ENCODE results near the gene MAD2L2.

The MAD2L2 gene

DNA sequence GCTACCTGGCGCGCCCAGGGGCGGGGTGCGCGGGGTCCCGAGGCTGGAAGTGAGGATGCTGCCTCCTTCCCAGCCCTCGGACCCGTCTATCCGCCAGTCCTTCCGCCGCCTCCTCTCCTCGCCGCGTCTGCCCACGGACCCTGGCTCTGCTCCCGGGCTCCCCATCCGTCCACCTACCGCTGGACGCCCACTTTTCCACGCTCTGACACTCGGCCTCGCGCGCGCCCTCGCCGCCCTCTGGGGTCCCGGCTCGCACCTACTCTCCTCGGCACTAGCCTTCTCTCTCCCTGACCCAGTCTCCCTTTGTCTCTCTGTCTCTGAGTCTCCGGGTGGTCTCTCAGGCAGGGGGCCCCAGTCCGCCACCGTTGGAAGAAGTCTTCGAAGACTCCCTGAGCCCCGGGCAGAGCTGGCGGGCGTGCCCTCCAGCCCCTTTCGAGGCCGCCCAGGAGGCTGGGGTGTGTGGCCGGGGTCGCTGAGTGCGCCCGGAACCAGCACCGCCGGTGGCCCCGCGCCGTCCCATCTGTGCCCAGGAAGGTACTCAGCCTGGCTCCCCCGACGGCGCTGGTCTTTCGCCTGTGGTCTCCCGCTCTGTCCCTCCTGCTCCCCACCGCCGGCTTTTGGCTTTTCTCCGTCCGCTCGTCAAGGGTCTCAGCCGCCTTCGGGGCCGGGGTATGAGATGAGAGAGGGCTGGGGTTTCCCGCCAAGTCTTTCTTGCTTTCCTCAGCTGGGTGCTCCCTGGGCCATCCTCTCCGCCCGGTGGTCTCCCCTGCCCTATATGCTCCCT lies 11.2 kb upstream of the MAD2L2 start:
- H3K4me3 ChIP-seq (replicated peaks; ENCODE audit: low read depth, low read length) = no peak overlapping the region
- TF ChIP-seq, protein P1, sequence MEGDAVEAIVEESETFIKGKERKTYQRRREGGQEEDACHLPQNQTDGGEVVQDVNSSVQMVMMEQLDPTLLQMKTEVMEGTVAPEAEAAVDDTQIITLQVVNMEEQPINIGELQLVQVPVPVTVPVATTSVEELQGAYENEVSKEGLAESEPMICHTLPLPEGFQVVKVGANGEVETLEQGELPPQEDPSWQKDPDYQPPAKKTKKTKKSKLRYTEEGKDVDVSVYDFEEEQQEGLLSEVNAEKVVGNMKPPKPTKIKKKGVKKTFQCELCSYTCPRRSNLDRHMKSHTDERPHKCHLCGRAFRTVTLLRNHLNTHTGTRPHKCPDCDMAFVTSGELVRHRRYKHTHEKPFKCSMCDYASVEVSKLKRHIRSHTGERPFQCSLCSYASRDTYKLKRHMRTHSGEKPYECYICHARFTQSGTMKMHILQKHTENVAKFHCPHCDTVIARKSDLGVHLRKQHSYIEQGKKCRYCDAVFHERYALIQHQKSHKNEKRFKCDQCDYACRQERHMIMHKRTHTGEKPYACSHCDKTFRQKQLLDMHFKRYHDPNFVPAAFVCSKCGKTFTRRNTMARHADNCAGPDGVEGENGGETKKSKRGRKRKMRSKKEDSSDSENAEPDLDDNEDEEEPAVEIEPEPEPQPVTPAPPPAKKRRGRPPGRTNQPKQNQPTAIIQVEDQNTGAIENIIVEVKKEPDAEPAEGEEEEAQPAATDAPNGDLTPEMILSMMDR (IDR thresholded peaks at IDR 0.05; ENCODE audit: insufficient read depth, low read length, poor library complexity, severe bottlenecking) = no peak
- H3K36me3 ChIP-seq (ENCODE audit: control insufficient read depth, insufficient read depth, low read length) = no peaks in the 10 kb centered on the region
- DNase-seq (ENCODE audit: extremely low read depth, insufficient read length) = no peak
- H3K27me3 ChIP-seq (replicated peaks; ENCODE audit: control insufficient read depth, insufficient read depth, low read length) = peaks cover 4% of the 10 kb centered on the region

DNA sequence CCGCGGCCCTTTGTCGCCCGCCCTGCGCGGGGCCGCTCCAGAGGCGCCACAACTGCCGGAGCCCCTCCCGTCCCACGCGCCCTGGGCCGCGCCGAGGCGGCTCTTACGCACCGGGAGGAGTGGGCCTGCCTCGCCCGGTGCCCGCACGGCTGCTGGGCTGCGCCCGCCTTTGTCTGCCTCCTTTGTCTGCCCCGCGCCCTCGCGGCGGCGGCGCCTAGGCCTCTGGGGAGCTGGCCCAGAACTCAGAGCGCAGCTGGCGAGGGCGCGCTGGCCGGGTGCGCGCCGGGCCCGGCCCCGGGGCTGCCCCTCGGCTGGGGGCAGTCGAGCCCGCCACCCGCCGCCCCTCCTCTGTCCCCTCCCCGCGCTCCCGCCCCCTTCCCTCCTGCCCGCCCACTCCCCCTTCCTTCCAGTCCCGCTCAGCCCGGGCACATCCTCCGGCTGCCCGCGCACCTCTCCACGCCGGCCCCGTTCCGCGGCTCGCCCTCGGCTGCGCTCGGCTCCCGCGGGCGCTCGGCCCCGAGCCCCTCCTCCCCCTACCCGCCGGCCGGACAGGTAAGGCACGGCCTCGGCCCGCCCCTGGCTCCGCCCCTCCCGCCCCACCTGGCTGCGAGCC lies 10.5 kb upstream of the MAD2L2 start, which contains the start of gene DRAXIN:
DRAXIN (plus strand) TSS at position 409 of the 613 bp plus-strand sequence. CDS start 14,549 bp downstream, outside the sequence.
- DNase-seq (ENCODE audit: extremely low read depth, insufficient read length) = no peak
- Histone ChIP-seq H3K36me3 (ENCODE audit: control insufficient read depth, insufficient read depth, low read length) (no peaks in the 10 kb centered on the region), H3K27me3 (replicated peaks; ENCODE audit: control insufficient read depth, insufficient read depth, low read length) (peaks cover 4% of the 10 kb centered on the region), H3K4me3 (replicated peaks; ENCODE audit: low read depth, low read length) (no peak within 1 kb of the TSS)
- TF ChIP-seq, protein P1 (IDR thresholded peaks at IDR 0.05; ENCODE audit: insufficient read depth, low read length, poor library complexity, severe bottlenecking) = no peak

DNA sequence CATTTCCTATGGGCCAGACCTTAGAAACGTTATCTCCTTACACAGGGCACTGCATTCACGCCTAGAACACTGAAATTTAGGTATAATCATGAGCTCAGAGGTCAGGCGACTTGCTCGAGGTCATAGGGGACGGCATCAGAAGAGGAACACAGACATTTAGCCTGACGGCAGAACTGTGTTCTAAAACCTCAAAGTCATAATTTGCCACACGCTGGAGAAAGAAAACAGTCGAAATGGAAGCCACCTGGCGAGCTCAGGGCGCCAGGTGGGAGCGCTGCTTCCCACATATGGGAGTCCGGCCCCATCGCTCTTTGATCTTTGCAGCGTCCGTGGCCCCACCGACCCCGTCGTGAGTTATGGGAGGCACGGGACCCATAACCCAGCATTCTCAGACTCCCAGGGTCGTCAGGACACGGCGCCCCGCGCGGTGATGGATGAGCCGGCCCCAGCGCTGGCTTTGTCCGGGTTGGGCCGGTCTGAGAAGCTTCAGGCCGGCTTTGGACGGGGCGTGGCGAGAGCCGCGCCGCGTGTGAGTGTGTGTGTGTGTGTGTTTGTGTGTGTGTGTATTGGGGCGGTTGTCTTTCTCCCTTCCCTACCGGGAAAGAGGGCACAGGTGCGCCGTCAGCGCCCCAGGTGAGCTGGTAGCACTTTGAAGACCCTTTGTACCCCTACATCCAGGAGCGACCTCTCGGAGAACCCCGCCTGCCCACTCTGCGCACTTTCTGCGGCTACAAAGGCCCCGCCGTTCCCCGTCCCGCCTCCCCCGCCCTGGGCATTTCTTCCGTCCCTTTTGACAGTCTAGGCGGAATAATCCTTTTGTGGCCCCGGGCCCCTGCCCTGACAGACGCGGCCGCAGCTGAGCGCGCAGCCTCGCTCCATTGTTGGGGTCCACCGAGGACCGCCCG lies 9.7 kb upstream of the MAD2L2 start:
- no peak for DNase-seq (ENCODE audit: extremely low read depth, insufficient read length)
- Histone ChIP-seq H3K27me3 (replicated peaks; ENCODE audit: control insufficient read depth, insufficient read depth, low read length) (peaks cover 4% of the 10 kb centered on the region), H3K36me3 (ENCODE audit: control insufficient read depth, insufficient read depth, low read length) (no peaks in the 10 kb centered on the region), H3K4me3 (replicated peaks; ENCODE audit: low read depth, low read length) (no peak overlapping the region)
- TF ChIP-seq, protein P1 (IDR thresholded peaks at IDR 0.05; ENCODE audit: insufficient read depth, low read length, poor library complexity, severe bottlenecking) = no peak

DNA sequence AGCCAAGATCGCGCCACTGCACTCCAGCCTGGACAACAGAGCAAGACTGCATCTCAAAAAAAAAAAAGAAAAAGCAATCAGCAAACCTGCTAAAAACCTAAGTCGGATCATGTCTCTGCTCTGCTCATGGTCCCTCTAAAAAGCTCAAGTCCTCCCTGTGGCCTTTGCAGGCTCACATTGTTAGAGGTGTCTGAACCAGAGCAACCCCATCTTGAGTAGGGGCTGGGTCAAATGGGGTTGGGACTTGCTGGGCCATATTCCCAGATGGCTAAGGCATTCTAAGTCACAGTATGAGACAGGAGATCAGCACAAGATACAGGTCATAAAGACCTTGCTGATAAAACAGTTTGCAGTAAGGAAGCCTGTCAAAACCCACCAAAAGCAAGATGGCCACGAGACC lies 7.6 kb upstream of the MAD2L2 start:
- no peak for DNase-seq (ENCODE audit: extremely low read depth, insufficient read length)
- H3K36me3 ChIP-seq (ENCODE audit: control insufficient read depth, insufficient read depth, low read length) = no peaks in the 10 kb centered on the region
- H3K4me3 ChIP-seq (replicated peaks; ENCODE audit: low read depth, low read length) = no peak overlapping the region
- TF ChIP-seq, protein P1 (IDR thresholded peaks at IDR 0.05; ENCODE audit: insufficient read depth, low read length, poor library complexity, severe bottlenecking) = no peak
- peaks cover 2% of the 10 kb centered on the region for H3K27me3 ChIP-seq (replicated peaks; ENCODE audit: control insufficient read depth, insufficient read depth, low read length)

DNA sequence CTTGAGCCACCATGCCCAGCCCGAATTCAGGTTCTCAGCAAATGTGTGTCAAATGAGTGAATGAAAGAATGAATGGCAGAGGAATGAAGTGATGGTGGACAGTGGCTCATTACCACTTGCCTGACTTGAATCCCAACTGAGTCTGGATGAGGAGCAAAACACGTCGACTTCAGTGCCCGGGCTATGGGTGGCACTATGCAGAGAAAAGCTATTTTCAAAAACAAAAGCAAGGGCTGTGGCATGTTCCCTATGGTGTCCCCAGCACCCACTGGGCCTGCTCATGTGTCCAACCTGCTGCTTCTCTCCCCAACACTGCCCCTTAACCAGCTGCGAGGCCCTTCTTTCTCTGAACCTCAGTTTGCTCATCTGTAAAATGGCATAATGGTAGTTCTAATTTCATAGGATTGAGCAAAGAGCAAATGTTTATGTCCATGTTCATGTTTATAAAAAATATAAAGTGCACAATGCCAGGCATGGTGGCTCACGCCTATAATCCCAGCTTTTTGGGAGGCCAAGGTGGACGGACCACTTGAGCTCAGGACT lies 4.3 kb upstream of the MAD2L2 start:
- H3K4me3 ChIP-seq (replicated peaks; ENCODE audit: low read depth, low read length) = no peak overlapping the region
- no peaks in the 10 kb centered on the region for H3K36me3 ChIP-seq (ENCODE audit: control insufficient read depth, insufficient read depth, low read length)
- no peak for DNase-seq (ENCODE audit: extremely low read depth, insufficient read length)
- TF ChIP-seq, protein P1 (IDR thresholded peaks at IDR 0.05; ENCODE audit: insufficient read depth, low read length, poor library complexity, severe bottlenecking) = no peak
- no peaks in the 10 kb centered on the region for H3K27me3 ChIP-seq (replicated peaks; ENCODE audit: control insufficient read depth, insufficient read depth, low read length)

Data from GM06990 (cell line).